SK-N-SH treated with all-trans-retinoic acid at 6 μM for 48 hours (cell line): ENCODE data around the gene FCN2.

Experiments used
- BACH2 ChIP-seq: fragments of 250-450 bp; sonication (Bioruptor Pico); IDR thresholded peaks from 2 replicates; pipeline ENCODE4 v1.9.0; 2021; ENCODE audit warnings: mild to moderate bottlenecking, borderline replicate concordance
- POU6F1 ChIP-seq: fragments of 250-450 bp; sonication (Bioruptor Pico); IDR thresholded peaks from 2 replicates; pipeline ENCODE4 v1.8.0; 2021; ENCODE audit warnings: low read depth, mild to moderate bottlenecking, moderate library complexity, borderline replicate concordance

GRCh38 chr9:134835448-134835847 is 45.2 kb upstream of the FCN2 start:
- TF ChIP-seq BACH2 (CRISPR knock-in tag) = no peak
- TF ChIP-seq POU6F1 (CRISPR knock-in tag) = no peak
